GM12872 (cell line): ENCODE results near the gene INPP5A.

Source experiments
- TF ChIP-seq, protein P1 (sequence below): IDR thresholded peaks from 3 replicates; pipeline ENCODE4 v1.5.1; 2011; ENCODE audit warnings: low read depth, mild to moderate bottlenecking, low read length, moderate library complexity; ENCODE audit not compliant: insufficient read depth

The INPP5A gene

GRCh38 chr10:132565516-132566209 lies 28.1 kb downstream of the INPP5A start:
- TF ChIP-seq, protein P1, sequence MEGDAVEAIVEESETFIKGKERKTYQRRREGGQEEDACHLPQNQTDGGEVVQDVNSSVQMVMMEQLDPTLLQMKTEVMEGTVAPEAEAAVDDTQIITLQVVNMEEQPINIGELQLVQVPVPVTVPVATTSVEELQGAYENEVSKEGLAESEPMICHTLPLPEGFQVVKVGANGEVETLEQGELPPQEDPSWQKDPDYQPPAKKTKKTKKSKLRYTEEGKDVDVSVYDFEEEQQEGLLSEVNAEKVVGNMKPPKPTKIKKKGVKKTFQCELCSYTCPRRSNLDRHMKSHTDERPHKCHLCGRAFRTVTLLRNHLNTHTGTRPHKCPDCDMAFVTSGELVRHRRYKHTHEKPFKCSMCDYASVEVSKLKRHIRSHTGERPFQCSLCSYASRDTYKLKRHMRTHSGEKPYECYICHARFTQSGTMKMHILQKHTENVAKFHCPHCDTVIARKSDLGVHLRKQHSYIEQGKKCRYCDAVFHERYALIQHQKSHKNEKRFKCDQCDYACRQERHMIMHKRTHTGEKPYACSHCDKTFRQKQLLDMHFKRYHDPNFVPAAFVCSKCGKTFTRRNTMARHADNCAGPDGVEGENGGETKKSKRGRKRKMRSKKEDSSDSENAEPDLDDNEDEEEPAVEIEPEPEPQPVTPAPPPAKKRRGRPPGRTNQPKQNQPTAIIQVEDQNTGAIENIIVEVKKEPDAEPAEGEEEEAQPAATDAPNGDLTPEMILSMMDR: no peak

- TF ChIP-seq, protein P1: no peak
Observed at GRCh38 chr10:132566892-132567291, 29.3 kb downstream of the INPP5A start.

DNA sequence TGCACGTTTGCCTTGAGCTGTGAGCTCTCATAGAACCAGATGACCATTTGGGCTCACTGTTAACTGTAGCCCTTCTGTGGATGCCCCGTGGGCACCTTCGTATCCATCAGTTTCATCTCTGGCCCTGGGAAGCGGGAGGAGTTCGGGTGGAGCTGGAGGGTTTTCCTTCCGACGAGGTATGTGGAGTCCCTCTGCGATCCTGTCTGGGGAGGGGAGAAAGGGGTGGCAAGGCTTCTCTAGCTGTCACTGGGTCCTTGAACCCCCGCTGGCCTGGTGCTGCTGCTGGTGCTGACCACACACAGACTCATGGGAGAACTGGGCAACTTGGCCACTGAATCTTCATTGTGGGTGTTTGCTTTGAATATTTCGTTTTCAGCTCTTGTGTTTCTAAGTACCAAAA lies 32.7 kb downstream of the INPP5A start:
- TF ChIP-seq, protein P1: no peak

- TF ChIP-seq, protein P1: no peak
Observed at GRCh38 chr10:132570771-132571649, 33.4 kb downstream of the INPP5A start.

GRCh38 chr10:132571650-132572544 lies 34.3 kb downstream of the INPP5A start:
- TF ChIP-seq, protein P1: peak; percentile 37; the same call in 2 of the 3 replicates

DNA sequence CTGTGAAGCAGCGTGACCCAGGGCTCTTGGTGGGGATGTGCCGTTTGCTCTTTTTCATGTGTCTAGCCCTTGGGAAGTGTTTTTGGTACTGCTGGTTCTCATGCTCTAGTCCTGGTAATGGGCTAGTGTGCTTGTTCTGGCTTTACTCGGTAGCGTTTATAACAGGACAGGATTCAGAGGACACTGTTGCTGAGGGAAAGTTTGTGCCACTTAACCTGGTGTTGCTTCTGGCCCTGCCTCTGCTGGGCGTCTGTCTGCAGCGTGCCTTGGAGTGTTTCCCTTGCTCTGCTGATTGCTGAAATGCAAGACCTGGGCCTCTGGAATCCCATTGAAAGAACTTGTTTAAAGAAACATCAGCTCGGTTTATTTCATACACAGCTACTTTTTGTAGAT lies 35.0 kb downstream of the INPP5A start:
- TF ChIP-seq, protein P1: no peak

DNA sequence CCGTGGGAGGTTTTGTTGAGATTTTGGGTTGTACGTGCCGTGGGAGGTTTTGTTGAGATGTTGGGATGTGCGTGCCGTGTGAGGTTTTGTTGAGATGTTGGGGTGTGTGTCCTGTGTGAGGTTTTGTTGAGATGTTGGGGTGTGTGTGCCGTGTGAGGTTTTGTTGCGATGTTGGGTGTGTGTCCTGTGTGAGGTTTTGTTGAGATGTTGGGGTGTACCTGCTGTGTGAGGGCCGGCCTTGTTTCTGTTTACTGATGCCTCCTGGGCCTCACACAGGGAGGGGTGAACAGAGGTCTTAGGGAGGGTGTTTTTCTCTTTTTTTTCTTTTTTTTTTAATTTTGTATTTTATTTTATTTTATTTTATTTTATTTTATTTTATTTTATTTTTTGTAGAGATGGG lies 36.7 kb downstream of the INPP5A start:
- TF ChIP-seq, protein P1: no peak
